Thyroid gland (tissue), 4 donors: Measurements from ENCODE around the gene CFAP221. TPM values are rescaled to one million over a fixed set of nuclear protein-coding genes. Genes with fewer than 3 reads are reported as not detected.

Experiments
- DNase-seq, 2 donors: peaks; one replicate each; pipeline ENCODE4 v3.0.0-alpha.2; 2019
- H3K27ac ChIP-seq, 3 donors: fragments of 200-600 bp; sonication (generic); 1 replicate in 2 of 3; 2 replicates in 1 of 3; pipeline ENCODE4 v1.5.1; 2016 to 2019; ENCODE audit warnings: mild to moderate bottlenecking in 1 of 3, moderate library complexity in 1 of 3
- H3K27me3 ChIP-seq: fragments of 200-600 bp; sonication (generic); one replicate; pipeline ENCODE4 v1.5.1; 2019
- H3K36me3 ChIP-seq, 2 donors: fragments of 200-600 bp; sonication (generic); one replicate each; pipeline ENCODE4 v1.5.1; 2016 to 2019
- H3K4me1 ChIP-seq, 2 donors: fragments of 200-600 bp; sonication (generic); one replicate each; pipeline ENCODE4 v1.5.1; 2017 to 2019
- H3K4me3 ChIP-seq, 3 donors: fragments of 200-600 bp; sonication (generic); replicated peaks in 1 of 3; 1 replicate in 2 of 3; 2 replicates in 1 of 3; pipeline ENCODE4 v1.5.1; 2016; ENCODE audit warnings: mild to moderate bottlenecking in 1 of 3
- H3K9me3 ChIP-seq: fragments of 200-600 bp; sonication (generic); one replicate; pipeline ENCODE4 v1.5.1; 2017
- CTCF ChIP-seq, 6 experiments: fragments of 200-600 bp in 3 of 6; fragments of 450-650 bp in 3 of 6; sonication (generic) in 3 of 6; IDR thresholded peaks; one replicate each; pipeline ENCODE4 v1.5.1; 2016 to 2019; ENCODE audit warnings: antibody characterized with exemption in 6 of 6, mild to moderate bottlenecking in 2 of 6, inconsistent platforms in 1 of 6, moderate library complexity in 1 of 6
- POLR2A ChIP-seq, 2 donors: fragments of 450-650 bp; IDR thresholded peaks; one replicate each; pipeline ENCODE4 v1.6.1; 2017; ENCODE audit warnings: antibody characterized with exemption in 2 of 2, mild to moderate bottlenecking in 2 of 2, moderate library complexity in 1 of 2
- WGBS, 2 donors: methylation state at CpG; one replicate each; pipeline ENCODE4 v1.1.5; 2017; 5-methylcytosine and 5-hydroxymethylcytosine counted together
- intact Hi-C: fragments of 100-400 bp; cut with DNase I; formaldehyde crosslinking; loops from one replicate; pipeline ENCODE4 v1.15.1; 2023
- total RNA-seq, 4 donors: library from RNA; depleted of rRNA; stranded (reverse); fragments of >200 nt; gene quantifications; one replicate each; pipeline ENCODE4 v1.2.3, GENCODE V29; 2016

Gene CFAP221
- total RNA-seq, 4 donors from 2014 or later: 1.6 to 13.1 (median 9.7) TPM

- intact Hi-C loops: loop anchor here (5.0 kb wide), 1 partner anchor 143 kb away; no protein-coding TSS in a partner anchor
- WGBS, 2 donors: 87 to 93% methylated on average over 10 of the region's 10 CpGs
- H3K4me3 ChIP-seq: no peak overlapping the region
- no peaks in the 10 kb centered on the region for H3K36me3 ChIP-seq
- no peaks in the 10 kb centered on the region for H3K27me3 ChIP-seq
- peaks cover 0 to 5% of the 10 kb centered on the region in 2 donors for H3K4me1 ChIP-seq
- TF ChIP-seq CTCF (IDR thresholded peaks at IDR 0.05): no peak
- no peak overlapping the region for H3K27ac ChIP-seq
- DNase-seq: no peak
- H3K9me3 ChIP-seq: no peaks in the 10 kb centered on the region
These were observed 25.2 kb upstream of the CFAP221 start for GRCh38 chr2:119519057-119519408.

GRCh38 chr2:119520696-119521432 lies 23.4 kb upstream of the CFAP221 start:
- intact Hi-C loops: no loop called here
- WGBS, 2 donors: 80 to 93% methylated on average over 3 of the region's 3 CpGs
- H3K27ac ChIP-seq: no peak overlapping the region

GRCh38 chr2:119521433-119522050 lies 22.7 kb upstream of the CFAP221 start:
- no peak for DNase-seq
- no peak overlapping the region for H3K4me3 ChIP-seq
- 88 to 89% methylated on average over 11 of the region's 11 CpGs for WGBS, 2 donors
- TF ChIP-seq POLR2A (IDR thresholded peaks at IDR 0.05): no peak
- no peak for TF ChIP-seq CTCF (IDR thresholded peaks at IDR 0.05)
- H3K27ac ChIP-seq: no peak overlapping the region
- intact Hi-C loops: no loop called here
- H3K36me3 ChIP-seq: no peaks in the 10 kb centered on the region
- peaks cover 5% of the 10 kb centered on the region for H3K27me3 ChIP-seq
- peaks cover 0 to 11% of the 10 kb centered on the region in 2 donors for H3K4me1 ChIP-seq
- no peaks in the 10 kb centered on the region for H3K9me3 ChIP-seq

More at GRCh38 chr2:119520696-119521432, 23.4 kb upstream of the CFAP221 start:
- H3K9me3 ChIP-seq: no peaks in the 10 kb centered on the region
- H3K4me3 ChIP-seq: no peak overlapping the region
- TF ChIP-seq CTCF (IDR thresholded peaks at IDR 0.05) (no peak), POLR2A (IDR thresholded peaks at IDR 0.05) (no peak)
- peaks cover 0 to 11% of the 10 kb centered on the region in 2 donors for H3K4me1 ChIP-seq
- no peaks in the 10 kb centered on the region for H3K36me3 ChIP-seq
- DNase-seq: no peak
- H3K27me3 ChIP-seq: peaks cover 5% of the 10 kb centered on the region

- H3K27ac ChIP-seq: no peak overlapping the region
- H3K27me3 ChIP-seq: peaks cover 5% of the 10 kb centered on the region
- 55 to 57% methylated on average over 6 of the region's 6 CpGs for WGBS, 2 donors
- H3K36me3 ChIP-seq: no peaks in the 10 kb centered on the region
- no peak overlapping the region for H3K4me3 ChIP-seq
- intact Hi-C loops: no loop called here
- peaks cover 0 to 11% of the 10 kb centered on the region in 2 donors for H3K4me1 ChIP-seq
- TF ChIP-seq CTCF (IDR thresholded peaks at IDR 0.05): no peak
- TF ChIP-seq POLR2A (IDR thresholded peaks at IDR 0.05): no peak
- H3K9me3 ChIP-seq: no peaks in the 10 kb centered on the region
- peak in 1 of 2 donors; percentile 3 for DNase-seq
These were observed 21.6 kb upstream of the CFAP221 start for GRCh38 chr2:119522671-119523070.

- Histone ChIP-seq H3K36me3 (no peaks in the 10 kb centered on the region), H3K4me3 (no peak overlapping the region), H3K9me3 (no peaks in the 10 kb centered on the region), H3K4me1 (peaks cover 0 to 11% of the 10 kb centered on the region in 2 donors), H3K27ac (no peak overlapping the region), H3K27me3 (peaks cover 5% of the 10 kb centered on the region)
- TF ChIP-seq CTCF (IDR thresholded peaks at IDR 0.05): no peak
- no peak for TF ChIP-seq POLR2A (IDR thresholded peaks at IDR 0.05)
- intact Hi-C loops: no loop called here
- WGBS, 2 donors: 7 to 8% methylated on average over 21 of the region's 21 CpGs
- DNase-seq: no peak
These were observed 20.8 kb upstream of the CFAP221 start for GRCh38 chr2:119523383-119523951.
